DND-41 (cell line): ENCODE results near the gene SPDYE3.
"Not testable (repeated sequence)": the region's sequence is repeated elsewhere in the genome, so short reads cannot be mapped to it uniquely, and the experiment has no call there.

Experiments used
- ATAC-seq: fragments of 200-7000 bp; cut with Tn5 transposase; 3 replicates; pipeline ENCODE4 v1.9.1; 2021; ENCODE audit warnings: low read depth; ENCODE audit not compliant: insufficient read depth
- DNase-seq: peaks from one replicate; pipeline ENCODE4 v3.0.0-alpha.2; 2020
- H2AFZ ChIP-seq: 2 replicates; pipeline ENCODE4 v1.6.0; 2012; ENCODE audit warnings: low read depth, low read length
- H3K27ac ChIP-seq: 2 replicates; pipeline ENCODE4 v1.5.1; 2012; ENCODE audit warnings: low read length, inconsistent platforms
- H3K27me3 ChIP-seq: fragments of 200-600 bp; sonication (generic); 2 replicates; pipeline ENCODE4 v1.6.0; 2012; ENCODE audit warnings: low read length, mild to moderate bottlenecking, inconsistent platforms; ENCODE audit not compliant: insufficient read depth, poor library complexity
- H3K36me3 ChIP-seq: 2 replicates; pipeline ENCODE4 v1.5.1; 2012; ENCODE audit warnings: low read length, inconsistent platforms; ENCODE audit not compliant: insufficient read depth
- H3K4me1 ChIP-seq: 2 replicates; pipeline ENCODE4 v1.5.1; 2012; ENCODE audit warnings: mild to moderate bottlenecking, low read length; ENCODE audit not compliant: insufficient read depth
- H3K4me2 ChIP-seq: 2 replicates; pipeline ENCODE4 v1.6.0; 2012; ENCODE audit warnings: mild to moderate bottlenecking, moderate library complexity, low read length, inconsistent platforms; ENCODE audit not compliant: insufficient read depth
- H3K4me3 ChIP-seq, 2 experiments: fragments of 200-600 bp in 1 of 2; shearing (Covaris generic) in 1 of 2; 2 replicates each; pipeline ENCODE4 v1.5.1; 2012 to 2016; ENCODE audit warnings: inconsistent platforms in 2 of 2, low read length in 2 of 2, mild to moderate bottlenecking in 2 of 2, low read depth in 1 of 2, moderate library complexity in 1 of 2
- H3K79me2 ChIP-seq: 2 replicates; pipeline ENCODE4 v1.6.0; 2012; ENCODE audit warnings: low read length, inconsistent platforms; ENCODE audit not compliant: insufficient read depth
- H3K9ac ChIP-seq: 2 replicates; pipeline ENCODE4 v1.6.0; 2012; ENCODE audit warnings: low read depth, mild to moderate bottlenecking, inconsistent platforms, low read length, moderate library complexity
- H3K9me3 ChIP-seq: 2 replicates; pipeline ENCODE4 v1.5.1; 2012; ENCODE audit warnings: low read length, moderate library complexity, mild to moderate bottlenecking, inconsistent platforms; ENCODE audit not compliant: insufficient read depth, severe bottlenecking
- H4K20me1 ChIP-seq: 2 replicates; pipeline ENCODE4 v1.6.0; 2012; ENCODE audit warnings: low read length; ENCODE audit not compliant: insufficient read depth

The SPDYE3 gene

DNA sequence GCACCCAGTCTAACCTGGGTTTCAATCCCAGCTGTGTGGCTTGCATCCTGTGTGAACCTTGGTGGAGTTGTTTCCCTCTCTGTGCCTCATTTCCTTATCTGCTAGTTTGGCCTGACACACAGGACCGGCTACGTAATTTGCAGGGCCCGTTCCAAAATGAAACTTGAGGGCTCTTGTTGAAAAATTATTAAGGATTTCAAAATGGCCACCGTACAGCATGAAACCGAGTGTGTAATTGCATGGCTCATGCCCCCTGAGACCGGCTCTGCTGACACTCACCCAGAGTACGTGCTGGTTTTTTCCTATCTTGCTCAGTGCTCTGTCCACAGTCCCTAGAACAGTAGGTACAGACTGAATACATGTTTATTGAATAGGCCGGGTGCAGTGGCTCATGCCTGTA is 24.4 kb upstream of the SPDYE3 start:
- not testable (repeated sequence) for H4K20me1 ChIP-seq, H3K4me2 ChIP-seq, H3K36me3 ChIP-seq, H3K27ac ChIP-seq, H3K9ac ChIP-seq, H3K4me1 ChIP-seq, H2AFZ ChIP-seq, ATAC-seq, H3K9me3 ChIP-seq, H3K27me3 ChIP-seq, H3K4me3 ChIP-seq, DNase-seq, H3K79me2 ChIP-seq

GRCh38 chr7:100287191-100287969 is 20.1 kb upstream of the SPDYE3 start:
- not testable (repeated sequence) for H4K20me1 ChIP-seq, H3K4me2 ChIP-seq, DNase-seq, H3K4me1 ChIP-seq, H2AFZ ChIP-seq, H3K79me2 ChIP-seq, H3K4me3 ChIP-seq, H3K9me3 ChIP-seq, H3K27ac ChIP-seq, H3K36me3 ChIP-seq, H3K9ac ChIP-seq, H3K27me3 ChIP-seq
- ATAC-seq: peak; percentile 37; the same call in 1 of the 3 replicates

GRCh38 chr7:100288258-100288657 is 19.2 kb upstream of the SPDYE3 start:
- H4K20me1 ChIP-seq, H3K79me2 ChIP-seq, H3K9ac ChIP-seq, H3K9me3 ChIP-seq, H3K27ac ChIP-seq, H3K4me2 ChIP-seq, H3K36me3 ChIP-seq, ATAC-seq, DNase-seq, H3K4me3 ChIP-seq, H2AFZ ChIP-seq, H3K4me1 ChIP-seq, H3K27me3 ChIP-seq: not testable (repeated sequence)

DNA sequence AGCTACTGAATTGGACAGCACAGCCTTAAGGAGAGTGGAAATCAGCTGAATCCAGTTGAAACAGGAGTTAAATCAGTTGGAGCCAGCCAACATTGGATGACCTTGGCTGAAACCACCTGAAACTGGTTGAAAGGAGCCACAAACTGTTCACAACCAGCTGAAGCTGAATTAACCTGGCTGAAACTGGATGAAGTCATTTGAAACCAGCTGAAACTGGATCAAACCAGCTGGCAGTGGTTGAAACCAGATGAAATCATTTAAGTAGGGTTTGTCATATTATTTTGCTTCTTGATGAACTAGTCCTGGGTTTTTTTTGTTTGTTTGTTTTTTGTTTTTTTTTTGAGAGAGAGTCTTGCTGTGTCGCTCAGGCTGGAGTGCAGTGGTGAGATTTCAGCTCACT is 15.3 kb upstream of the SPDYE3 start:
- not testable (repeated sequence) for H3K4me1 ChIP-seq, H3K9ac ChIP-seq, H2AFZ ChIP-seq, H3K27ac ChIP-seq, H3K79me2 ChIP-seq, DNase-seq, H4K20me1 ChIP-seq, H3K4me3 ChIP-seq, H3K36me3 ChIP-seq, H3K9me3 ChIP-seq, ATAC-seq, H3K4me2 ChIP-seq, H3K27me3 ChIP-seq

- not testable (repeated sequence) for H3K27me3 ChIP-seq, H3K9me3 ChIP-seq, ATAC-seq, H3K9ac ChIP-seq, H3K4me2 ChIP-seq, H3K79me2 ChIP-seq, H2AFZ ChIP-seq, H3K27ac ChIP-seq, H4K20me1 ChIP-seq, H3K4me1 ChIP-seq, H3K36me3 ChIP-seq, DNase-seq, H3K4me3 ChIP-seq
Measured at GRCh38 chr7:100295269-100295668, 12.2 kb upstream of the SPDYE3 start.

DNA sequence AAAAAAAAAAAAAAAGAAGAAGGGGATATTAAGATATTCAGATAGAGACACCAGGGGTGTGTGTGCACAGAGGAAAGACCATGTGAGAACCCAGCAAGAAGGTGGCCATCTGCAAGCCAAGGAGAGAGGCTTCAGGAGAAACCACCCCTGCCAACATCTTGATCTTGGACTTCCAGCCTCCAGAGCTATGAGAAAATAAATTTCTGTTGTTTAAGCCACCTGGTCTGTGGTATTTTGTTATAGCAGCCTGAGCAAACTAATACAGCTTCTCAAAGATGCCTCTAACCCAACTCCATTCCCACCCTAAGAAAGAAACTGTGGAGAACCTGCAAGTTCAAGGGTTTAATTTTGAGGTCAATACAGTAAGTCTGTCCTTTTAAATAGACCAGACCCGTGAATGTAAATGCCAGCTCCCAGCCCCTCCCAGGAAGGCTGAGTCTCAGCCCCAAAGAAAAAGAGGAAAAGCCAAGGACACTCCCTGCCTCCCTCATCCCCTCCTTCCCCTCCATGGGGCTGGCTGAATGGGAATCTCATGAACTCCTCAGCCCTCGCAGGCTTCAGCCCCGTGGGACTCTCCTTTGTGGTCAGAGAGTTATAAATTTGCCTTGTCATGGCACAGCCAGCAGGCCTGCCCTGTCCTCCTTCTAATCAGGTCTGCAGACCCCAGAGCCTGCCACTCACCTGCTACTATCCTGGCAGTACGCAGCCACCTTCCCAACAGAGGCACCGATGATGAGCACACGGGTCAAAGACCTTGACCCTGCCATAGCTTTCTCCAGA is 9.5 kb upstream of the SPDYE3 start:
- not testable (repeated sequence) for DNase-seq, H2AFZ ChIP-seq, H3K4me1 ChIP-seq, ATAC-seq, H3K27ac ChIP-seq, H4K20me1 ChIP-seq, H3K9ac ChIP-seq, H3K4me3 ChIP-seq, H3K9me3 ChIP-seq, H3K4me2 ChIP-seq, H3K36me3 ChIP-seq, H3K79me2 ChIP-seq, H3K27me3 ChIP-seq

GRCh38 chr7:100298632-100298895 is 8.9 kb upstream of the SPDYE3 start:
- not testable (repeated sequence) for H3K79me2 ChIP-seq, H3K4me1 ChIP-seq, H3K9me3 ChIP-seq, H3K36me3 ChIP-seq, H3K9ac ChIP-seq, H3K27me3 ChIP-seq, H2AFZ ChIP-seq, H3K27ac ChIP-seq, ATAC-seq, H4K20me1 ChIP-seq, DNase-seq, H3K4me3 ChIP-seq, H3K4me2 ChIP-seq

DNA sequence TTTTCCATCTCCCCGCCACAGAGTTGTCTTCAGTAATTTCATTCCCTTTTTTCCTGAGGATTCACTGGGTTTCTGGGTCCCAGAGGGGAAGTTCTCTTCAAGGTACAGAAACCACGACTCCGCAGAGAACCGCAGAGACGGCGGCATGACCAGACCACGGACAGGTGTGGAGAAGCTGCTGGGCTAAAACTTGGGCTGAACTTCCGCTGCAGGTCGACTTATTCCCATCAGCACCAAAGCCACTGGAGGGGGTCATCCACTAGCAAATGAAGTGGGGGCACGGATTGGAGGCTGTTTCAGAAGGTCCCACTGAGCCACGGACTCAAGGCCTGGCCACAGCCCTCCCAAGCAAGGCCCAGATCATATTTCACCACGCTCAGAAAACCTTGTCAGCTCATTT is 3.0 kb upstream of the SPDYE3 start:
- not testable (repeated sequence) for H3K9me3 ChIP-seq, H3K79me2 ChIP-seq, H3K9ac ChIP-seq, H3K36me3 ChIP-seq, H3K4me1 ChIP-seq, H3K4me3 ChIP-seq, H2AFZ ChIP-seq, ATAC-seq, H3K27ac ChIP-seq, H4K20me1 ChIP-seq, H3K27me3 ChIP-seq, H3K4me2 ChIP-seq
- peak; percentile 13 for DNase-seq
